Tibial artery (tissue), 4 donors: ENCODE measurements around the gene LCE3D.

Experiments used
- DNase-seq, 2 donors: peaks; one replicate each; pipeline ENCODE4 v3.0.0-alpha.2; 2019
- H3K27ac ChIP-seq, 2 donors: fragments of 200-600 bp; sonication (generic) in 1 of 2; 1 replicate in 1 of 2; 2 replicates in 1 of 2; pipeline ENCODE4 v1.5.1; 2018 to 2019; ENCODE audit warnings: mild to moderate bottlenecking in 1 of 2
- H3K27me3 ChIP-seq, 2 donors: fragments of 200-600 bp; sonication (generic) in 1 of 2; one replicate each; pipeline versions ENCODE4 v1.5.1 to v1.6.0; 2016 to 2019
- H3K36me3 ChIP-seq, 3 donors: fragments of 200-600 bp; sonication (generic) in 2 of 3; one replicate each; pipeline ENCODE4 v1.5.1; 2016 to 2019; ENCODE audit warnings: mild to moderate bottlenecking in 2 of 3
- H3K4me1 ChIP-seq, 4 donors: fragments of 200-600 bp; sonication (generic) in 2 of 4; 1 replicate in 3 of 4; 2 replicates in 1 of 4; pipeline ENCODE4 v1.5.1; 2016 to 2019
- H3K4me3 ChIP-seq, 2 donors: fragments of 200-600 bp; sonication (generic) in 1 of 2; 1 replicate in 1 of 2; 2 replicates in 1 of 2; pipeline ENCODE4 v1.5.1; 2018 to 2019; ENCODE audit warnings: mild to moderate bottlenecking in 2 of 2
- H3K9me3 ChIP-seq, 3 donors: fragments of 200-600 bp; sonication (generic) in 1 of 3; one replicate each; pipeline ENCODE4 v1.5.1; 2016 to 2019
- CTCF ChIP-seq, 2 experiments: fragments of 200-600 bp in 1 of 2; fragments of 450-650 bp in 1 of 2; IDR thresholded peaks; one replicate each; pipeline ENCODE4 v1.5.1; 2017 to 2019; ENCODE audit warnings: antibody characterized with exemption in 2 of 2, mild to moderate bottlenecking in 1 of 2, moderate library complexity in 1 of 2
- intact Hi-C: fragments of 100-400 bp; cut with DNase I; formaldehyde crosslinking; loops from one replicate; pipeline ENCODE4 v1.15.0; 2023; ENCODE audit warnings: low total_unique reads

Gene LCE3D

DNA sequence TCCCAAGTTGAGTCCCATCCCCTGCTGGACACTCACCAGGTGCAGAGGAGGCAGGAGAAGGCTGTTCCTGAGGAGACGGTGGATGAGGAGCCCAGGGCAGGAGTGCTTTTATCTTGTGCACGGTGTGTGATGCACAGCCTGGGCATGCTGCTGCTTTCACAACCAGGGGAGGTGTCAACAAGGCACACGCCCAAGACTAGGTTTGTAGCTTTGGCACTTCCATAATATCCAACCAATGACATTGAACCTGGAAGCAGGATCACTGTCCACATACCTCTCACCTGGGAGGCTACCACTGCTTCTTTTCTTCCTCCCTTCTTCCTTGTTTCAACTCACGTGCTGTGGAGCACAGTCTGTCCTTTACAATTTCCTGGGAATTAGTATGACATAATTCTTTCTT is at the start of gene LCE3D:
Gene LCE3D (minus strand): TSS at position 84 of the 400 bp plus-strand sequence. CDS start 580 bp downstream, outside the sequence.
- no peaks in the 10 kb centered on the region for H3K36me3 ChIP-seq
- no peaks in the 10 kb centered on the region for H3K4me1 ChIP-seq
- no peaks in the 10 kb centered on the region for H3K27me3 ChIP-seq
- no peak for DNase-seq
- no peak within 1 kb of the TSS for H3K27ac ChIP-seq
- H3K4me3 ChIP-seq, result no peak within 1 kb of the TSS
- intact Hi-C loops, result no loop called here
- TF ChIP-seq CTCF (IDR thresholded peaks at IDR 0.05), result no peak
- no peaks in the 10 kb centered on the region for H3K9me3 ChIP-seq

DNA sequence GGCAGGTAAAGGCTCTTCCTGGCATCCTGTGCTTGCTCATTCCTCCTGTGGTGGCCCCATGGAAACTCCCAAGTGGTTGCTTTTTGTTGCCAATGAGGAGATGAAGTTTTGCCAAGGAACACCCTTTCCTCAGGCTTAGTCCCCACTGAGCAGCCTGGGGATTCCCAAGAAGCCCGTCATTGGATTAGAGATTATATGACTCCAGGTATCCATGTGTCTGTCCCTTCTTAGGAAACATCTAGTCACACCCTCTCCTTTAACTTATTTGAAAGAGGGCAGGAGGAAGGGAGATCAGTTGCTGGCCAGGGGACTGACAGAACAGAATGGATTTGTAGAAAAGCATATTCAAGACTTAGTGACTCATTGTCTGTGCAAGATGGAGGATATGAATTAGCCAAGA is 46.4 kb upstream of the LCE3D start:
- no peaks in the 10 kb centered on the region for H3K4me1 ChIP-seq
- DNase-seq, result no peak
- intact Hi-C loops, result no loop called here
- no peak overlapping the region for H3K27ac ChIP-seq
- H3K4me3 ChIP-seq, result no peak overlapping the region
- no peaks in the 10 kb centered on the region for H3K9me3 ChIP-seq
- no peaks in the 10 kb centered on the region for H3K27me3 ChIP-seq
- no peaks in the 10 kb centered on the region for H3K36me3 ChIP-seq
- TF ChIP-seq CTCF (IDR thresholded peaks at IDR 0.05), result no peak

DNA sequence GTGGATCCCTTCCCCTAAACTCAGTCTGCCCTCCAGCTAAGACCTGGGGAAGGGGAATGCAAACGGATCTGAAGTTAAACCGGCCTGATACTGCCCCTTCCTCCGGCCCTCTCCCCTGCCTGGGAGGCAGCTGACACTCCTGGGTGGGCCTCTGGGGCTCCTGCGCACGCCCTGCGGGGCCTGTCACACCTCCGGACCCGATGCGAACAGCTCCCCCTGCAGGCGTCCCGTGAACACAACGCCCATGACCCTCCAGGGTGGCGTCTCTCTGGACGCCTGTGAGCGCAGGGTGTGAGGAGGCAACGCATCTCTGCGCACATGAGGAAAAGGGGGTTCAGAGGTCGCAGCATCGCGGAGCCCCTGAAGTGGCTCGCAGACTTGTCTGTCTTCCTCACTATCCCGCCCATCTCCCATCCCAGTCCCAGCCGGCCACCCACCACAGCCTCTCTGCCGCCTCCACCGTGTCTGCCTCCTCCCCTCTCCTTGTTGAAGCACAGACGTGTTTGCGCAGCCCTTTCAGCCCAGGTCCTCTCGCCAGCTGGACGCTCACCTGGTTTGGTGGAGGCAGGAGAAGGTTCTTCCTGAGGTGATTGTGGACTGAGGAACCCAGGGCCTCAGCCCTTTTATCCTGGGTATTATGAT is 43.0 kb upstream of the LCE3D start:
- no peaks in the 10 kb centered on the region for H3K27me3 ChIP-seq
- no peak for DNase-seq
- H3K9me3 ChIP-seq, result peaks cover 2 to 17% (median 10%) of the 10 kb centered on the region in 3 donors
- intact Hi-C loops, result no loop called here
- H3K36me3 ChIP-seq, result no peaks in the 10 kb centered on the region
- no peaks in the 10 kb centered on the region for H3K4me1 ChIP-seq
- no peak overlapping the region for H3K4me3 ChIP-seq
- H3K27ac ChIP-seq, result no peak overlapping the region
- no peak for TF ChIP-seq CTCF (IDR thresholded peaks at IDR 0.05)

GRCh38 chr1:152622803-152623202 is 42.5 kb upstream of the LCE3D start, which contains the start of gene LCE3A:
TSS of gene LCE3A (minus strand) at chr1:152623103. CDS start at chr1:152623103, 0 bp downstream.
- Histone ChIP-seq H3K4me3 (no peak within 1 kb of the TSS), H3K27ac (no peak within 1 kb of the TSS), H3K4me1 (no peaks in the 10 kb centered on the region), H3K36me3 (no peaks in the 10 kb centered on the region), H3K9me3 (peaks cover 2 to 17% (median 10%) of the 10 kb centered on the region in 3 donors), H3K27me3 (no peaks in the 10 kb centered on the region)
- TF ChIP-seq CTCF (IDR thresholded peaks at IDR 0.05), result no peak
- DNase-seq, result no peak
- intact Hi-C loops, result no loop called here

DNA sequence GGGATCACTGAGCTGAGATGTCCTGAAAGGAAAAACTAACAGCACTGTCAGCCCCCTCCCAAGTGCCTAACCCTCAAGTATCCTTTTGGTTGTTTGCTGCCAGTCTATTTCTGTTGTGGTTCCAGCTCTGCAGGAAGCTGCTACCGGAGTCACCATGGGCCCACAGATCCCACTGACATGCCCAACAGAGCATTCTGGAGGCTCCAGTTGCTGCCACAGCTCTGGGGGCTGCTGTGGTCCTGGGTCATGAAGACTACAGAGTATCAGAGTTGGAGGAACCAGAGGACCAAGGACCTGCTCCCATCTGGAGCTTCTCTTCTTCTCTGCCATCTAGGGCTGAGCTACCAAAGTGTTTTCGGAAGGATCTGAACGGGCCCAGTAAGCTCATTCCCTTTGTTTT is 41.7 kb upstream of the LCE3D start:
- H3K27ac ChIP-seq, result no peak overlapping the region
- H3K4me1 ChIP-seq, result no peaks in the 10 kb centered on the region
- no peaks in the 10 kb centered on the region for H3K27me3 ChIP-seq
- H3K9me3 ChIP-seq, result peaks cover 2 to 17% (median 10%) of the 10 kb centered on the region in 3 donors
- H3K4me3 ChIP-seq, result no peak overlapping the region
- intact Hi-C loops, result no loop called here
- TF ChIP-seq CTCF (IDR thresholded peaks at IDR 0.05), result no peak
- DNase-seq, result no peak
- H3K36me3 ChIP-seq, result no peaks in the 10 kb centered on the region
